Neural cell (in vitro differentiated cells): ENCODE measurements around the gene DHX15. TPM values are rescaled to one million over a fixed set of nuclear protein-coding genes. Genes with fewer than 3 reads are reported as not detected.

Experiments
- H2AFZ ChIP-seq: fragments of 200-600, 300-800 bp; sonication (generic), shearing (Covaris generic); 2 replicates; pipeline ENCODE4 v1.6.0; 2014; ENCODE audit warnings: low read depth, mild to moderate bottlenecking, antibody characterized with exemption, low read length, moderate library complexity
- H3F3A ChIP-seq: fragments of 200-600 bp; shearing (Covaris generic); 2 replicates; pipeline ENCODE4 v1.6.1; 2016; ENCODE audit warnings: mild to moderate bottlenecking, moderate library complexity, mixed read lengths, antibody characterized with exemption, low read length; ENCODE audit not compliant: insufficient read depth, poor library complexity, severe bottlenecking
- H3K27ac ChIP-seq: fragments of 200-600, 300-800 bp; sonication (generic), shearing (Covaris generic); 2 replicates; pipeline ENCODE4 v1.5.1; 2014; ENCODE audit warnings: mild to moderate bottlenecking, low read length, moderate library complexity
- H3K27me3 ChIP-seq: fragments of 300-800, 200-600 bp; sonication (generic), shearing (Covaris generic); 2 replicates; pipeline ENCODE4 v1.6.0; 2014; ENCODE audit warnings: mild to moderate bottlenecking, low read depth, low read length, moderate library complexity; ENCODE audit not compliant: insufficient read depth
- H3K36me3 ChIP-seq: fragments of 300-800, 200-600 bp; sonication (generic), shearing (Covaris generic); 2 replicates; pipeline ENCODE4 v1.5.1; 2014; ENCODE audit warnings: mild to moderate bottlenecking, antibody characterized with exemption, low read length, moderate library complexity; ENCODE audit not compliant: insufficient read depth
- H3K4me2 ChIP-seq: fragments of 300-800, 200-600 bp; sonication (generic), shearing (Covaris generic); 2 replicates; pipeline ENCODE4 v1.6.0; 2014; ENCODE audit warnings: mild to moderate bottlenecking, low read length
- H3K4me3 ChIP-seq: fragments of 300-800, 200-600 bp; sonication (generic), shearing (Covaris generic); 2 replicates; pipeline ENCODE4 v1.5.1; 2014; ENCODE audit warnings: mild to moderate bottlenecking, low read length, moderate library complexity
- H3K79me2 ChIP-seq: fragments of 200-600 bp; shearing (Covaris generic); replicated peaks from 2 replicates; pipeline ENCODE4 v1.6.0; 2014; ENCODE audit warnings: mild to moderate bottlenecking, low read length, moderate library complexity; ENCODE audit not compliant: insufficient read depth
- H3K9ac ChIP-seq: fragments of 300-800, 200-600 bp; sonication (generic), shearing (Covaris generic); 2 replicates; pipeline ENCODE4 v1.6.1; 2016; ENCODE audit warnings: mild to moderate bottlenecking, low read length, mixed read lengths
- H3K9me2 ChIP-seq: fragments of 200-600 bp; shearing (Covaris generic); 2 replicates; pipeline ENCODE4 v1.6.1; 2016; ENCODE audit warnings: mild to moderate bottlenecking, low read length, mixed read lengths; ENCODE audit not compliant: insufficient read depth
- H3K9me3 ChIP-seq: fragments of 200-600, 300-800 bp; sonication (generic), shearing (Covaris generic); 2 replicates; pipeline ENCODE4 v1.6.1; 2016; ENCODE audit warnings: mild to moderate bottlenecking, mixed run types, low read length, moderate library complexity, mixed read lengths
- H4K20me1 ChIP-seq: fragments of 200-600 bp; shearing (Covaris generic); 2 replicates; pipeline ENCODE4 v1.6.1; 2016; ENCODE audit warnings: mild to moderate bottlenecking, mixed run types; ENCODE audit not compliant: insufficient read depth
- EP300 ChIP-seq: fragments of 450-650 bp; conservative IDR thresholded peaks from 2 replicates; pipeline ENCODE4 v1.6.1; 2014; ENCODE audit warnings: antibody characterized with exemption, mild to moderate bottlenecking, moderate library complexity; ENCODE audit not compliant: poor library complexity, severe bottlenecking
- EZH2 ChIP-seq: fragments of 200-600, 300-800 bp; shearing (Covaris generic), sonication (generic); IDR thresholded peaks from 2 replicates; pipeline ENCODE4 v1.6.1; 2014; ENCODE audit warnings: antibody characterized with exemption, low read length, borderline replicate concordance, mild to moderate bottlenecking; ENCODE audit not compliant: insufficient read depth, poor library complexity, severe bottlenecking
- MXI1 ChIP-seq: fragments of 450-650 bp; conservative IDR thresholded peaks from 2 replicates; pipeline ENCODE4 v1.6.1; 2014; ENCODE audit warnings: antibody characterized with exemption, mild to moderate bottlenecking; ENCODE audit not compliant: poor library complexity, severe bottlenecking
- POLR2AphosphoS5 ChIP-seq: IDR thresholded peaks from 2 replicates; pipeline ENCODE4 v1.6.1; 2012
- RAD21 ChIP-seq: fragments of 450-650 bp; conservative IDR thresholded peaks from 2 replicates; pipeline ENCODE4 v1.6.1; 2014; ENCODE audit warnings: antibody characterized with exemption, mild to moderate bottlenecking, moderate library complexity
- REST ChIP-seq: IDR thresholded peaks from 2 replicates; pipeline ENCODE4 v1.6.1; 2012; ENCODE audit warnings: borderline replicate concordance
- SMC3 ChIP-seq: fragments of 450-650 bp; conservative IDR thresholded peaks from 2 replicates; pipeline ENCODE4 v1.6.1; 2014; ENCODE audit warnings: antibody characterized with exemption, mild to moderate bottlenecking, moderate library complexity; ENCODE audit not compliant: poor library complexity
- TAF1 ChIP-seq: IDR thresholded peaks from 2 replicates; pipeline ENCODE4 v1.6.1; 2012; ENCODE audit warnings: low read depth
- polyA plus RNA-seq: library from polyadenylated mRNA; depleted of rRNA; stranded (reverse); fragments of >200 nt; gene quantifications from 2 replicates; pipeline ENCODE4 v1.2.3, GENCODE V29; 2014
- small RNA-seq, 3 experiments: library from RNA; depleted of rRNA; stranded (forward); fragments of <200 nt; gene quantifications; one replicate each; pipeline ENCODE3, GENCODE V24; 2012
- TF ChIP-seq, protein P1 (sequence below): fragments of 450-650 bp; IDR thresholded peaks from 2 replicates; pipeline ENCODE4 v1.5.1; 2014; ENCODE audit warnings: antibody characterized with exemption, mild to moderate bottlenecking, moderate library complexity; ENCODE audit not compliant: poor library complexity, severe bottlenecking

Gene DHX15
- polyA plus RNA-seq, 1 donor from 2014 or later = 368 TPM

DNA sequence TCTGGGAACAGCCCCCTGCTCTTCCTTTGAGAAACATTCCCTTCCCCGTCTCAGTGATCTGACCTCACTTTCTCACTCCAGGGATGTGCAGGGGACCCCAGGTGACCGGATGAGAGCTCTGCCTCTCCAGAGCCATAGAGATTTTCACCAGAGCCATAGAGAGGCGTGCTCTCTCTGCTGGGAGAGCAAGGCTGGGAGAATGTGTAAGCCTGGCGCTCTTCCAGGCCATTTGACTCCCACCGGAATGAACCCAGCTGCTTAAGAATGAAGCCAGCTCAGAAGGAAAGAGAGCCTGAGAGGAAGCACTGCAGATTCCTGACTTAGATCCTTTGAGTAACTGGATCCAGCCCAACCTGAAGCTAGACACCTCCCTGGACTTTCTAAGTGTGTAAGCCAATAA, 106.4 kb downstream of the DHX15 start:
- TF ChIP-seq REST (no peak), EZH2 (no peak), TAF1 (no peak), RAD21 (no peak), POLR2AphosphoS5 (no peak), SMC3 (no peak), EP300 (no peak), MXI1 (no peak)
- TF ChIP-seq, protein P1, sequence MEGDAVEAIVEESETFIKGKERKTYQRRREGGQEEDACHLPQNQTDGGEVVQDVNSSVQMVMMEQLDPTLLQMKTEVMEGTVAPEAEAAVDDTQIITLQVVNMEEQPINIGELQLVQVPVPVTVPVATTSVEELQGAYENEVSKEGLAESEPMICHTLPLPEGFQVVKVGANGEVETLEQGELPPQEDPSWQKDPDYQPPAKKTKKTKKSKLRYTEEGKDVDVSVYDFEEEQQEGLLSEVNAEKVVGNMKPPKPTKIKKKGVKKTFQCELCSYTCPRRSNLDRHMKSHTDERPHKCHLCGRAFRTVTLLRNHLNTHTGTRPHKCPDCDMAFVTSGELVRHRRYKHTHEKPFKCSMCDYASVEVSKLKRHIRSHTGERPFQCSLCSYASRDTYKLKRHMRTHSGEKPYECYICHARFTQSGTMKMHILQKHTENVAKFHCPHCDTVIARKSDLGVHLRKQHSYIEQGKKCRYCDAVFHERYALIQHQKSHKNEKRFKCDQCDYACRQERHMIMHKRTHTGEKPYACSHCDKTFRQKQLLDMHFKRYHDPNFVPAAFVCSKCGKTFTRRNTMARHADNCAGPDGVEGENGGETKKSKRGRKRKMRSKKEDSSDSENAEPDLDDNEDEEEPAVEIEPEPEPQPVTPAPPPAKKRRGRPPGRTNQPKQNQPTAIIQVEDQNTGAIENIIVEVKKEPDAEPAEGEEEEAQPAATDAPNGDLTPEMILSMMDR = no peak
- Histone ChIP-seq H3K9ac (no peak overlapping the region), H4K20me1 (no peaks in the 10 kb centered on the region), H3K9me2 (no peaks in the 10 kb centered on the region), H3K9me3 (no peaks in the 10 kb centered on the region), H2AFZ (no peak overlapping the region), H3K4me2 (no peak overlapping the region), H3K79me2 (no peaks in the 10 kb centered on the region), H3K4me3 (no peak overlapping the region), H3K27ac (no peak overlapping the region), H3F3A (no peaks in the 10 kb centered on the region), H3K36me3 (no peaks in the 10 kb centered on the region), H3K27me3 (peaks cover 3% of the 10 kb centered on the region)

Small RNAs within 50 kb of the gene (small RNA-seq; reads per million reads assigned to genes)
- gene MIR573 (0 reads per million in 3 experiments), gene RN7SL16P (0 reads per million in 3 experiments)

Other genes starting within 250 kb of the DHX15 start
- not detected in 2 replicates for gene SOD3, start 211.0 kb upstream of the DHX15 start, polyA plus RNA-seq